A549 (cell line): ENCODE measurements around the gene TPRN. TPM values are rescaled to one million over a fixed set of nuclear protein-coding genes. Genes with fewer than 3 reads are reported as not detected.

Source experiments
- ATAC-seq, 2 experiments: fragments of 200-7000 bp in 1 of 2; fragments of >200 bp in 1 of 2; cut with Nextera tagmentation in 1 of 2; cut with Tn5 transposase in 1 of 2; 3 replicates each; pipeline versions ENCODE4 v1.8.0 to v1.9.1; 2018 to 2020; ENCODE audit warnings: mild to moderate bottlenecking in 1 of 2, moderate library complexity in 1 of 2
- CTCF ChIA-PET: fragments of 300-600 bp; sonication (Branson Sonifier 250); formaldehyde crosslinking; extraction: SDS; loops from one replicate; lab custom pipeline; 2021; ENCODE audit warnings: antibody characterized with exemption, inconsistent platforms; lab: Yijun Ruan, JAX
- POLR2A ChIA-PET: fragments of 350-600 bp; formaldehyde crosslinking; extraction: SDS; loops from one replicate; lab custom pipeline; 2021; ENCODE audit warnings: antibody characterized with exemption, inconsistent platforms; lab: Yijun Ruan, JAX
- DNase-seq, 2 experiments: peaks; one replicate each; pipeline versions ENCODE4 v3.0.0 to v3.0.0-alpha.2; 2011 to 2016; ENCODE audit warnings: low read depth in 1 of 2, low spot score in 1 of 2
- FAIRE-seq: peaks from 2 replicates; lab custom pipeline; 2011; peaks lifted over from hg19 to GRCh38; lab: Jason Lieb, UNC
- H3K27ac ChIP-seq, 2 experiments: fragments of >200 bp; sonication (Bioruptor Twin); formaldehyde crosslinking; 3 replicates each; pipeline ENCODE4 v1.5.1; 2016 to 2017
- H3K4me1 ChIP-seq: fragments of >200 bp; sonication (Bioruptor Twin); formaldehyde crosslinking; 3 replicates; pipeline ENCODE4 v1.6.1; 2016
- H3K4me2 ChIP-seq: fragments of >200 bp; sonication (Bioruptor Twin); formaldehyde crosslinking; 3 replicates; pipeline ENCODE4 v1.6.1; 2016
- H3K4me3 ChIP-seq: fragments of >200 bp; sonication (Bioruptor Twin); formaldehyde crosslinking; 3 replicates; pipeline ENCODE4 v1.5.1; 2016
- H3K9me3 ChIP-seq: fragments of >200 bp; sonication (Bioruptor Twin); formaldehyde crosslinking; 3 replicates; pipeline ENCODE4 v1.6.1; 2016
- ATOH8 ChIP-seq: fragments of 250-450 bp; sonication (Bioruptor Pico); IDR thresholded peaks from 2 replicates; pipeline ENCODE4 v1.5.0; 2020; ENCODE audit warnings: low read depth, mild to moderate bottlenecking, moderate library complexity
- BCL3 ChIP-seq: fragments of >200 bp; sonication (Bioruptor Twin); formaldehyde crosslinking; IDR thresholded peaks from 3 replicates; pipeline ENCODE4 v1.6.1; 2016
- CEBPB ChIP-seq, 2 experiments: fragments of >200 bp in 1 of 2; sonication (Bioruptor Twin) in 1 of 2; formaldehyde crosslinking in 1 of 2; IDR thresholded peaks; 2 replicates each; pipeline ENCODE4 v1.6.1; 2012 to 2016
- CHD2 ChIP-seq: fragments of 150-350 bp; IDR thresholded peaks from 2 replicates; pipeline ENCODE4 v1.6.1; 2014; ENCODE audit warnings: low read length; ENCODE audit not compliant: partially characterized antibody
- EHF ChIP-seq: fragments of 250-450 bp; sonication (Bioruptor Pico); IDR thresholded peaks from 2 replicates; pipeline ENCODE4 v1.5.0; 2020; ENCODE audit warnings: mild to moderate bottlenecking
- ELK1 ChIP-seq: fragments of 150-350 bp; IDR thresholded peaks from 2 replicates; pipeline ENCODE4 v1.6.1; 2014; ENCODE audit warnings: low read depth, mild to moderate bottlenecking, low read length
- HDAC2 ChIP-seq: fragments of 200-600 bp; sonication (generic); IDR thresholded peaks from 2 replicates; pipeline ENCODE4 v1.6.1; 2016
- HEYL ChIP-seq: fragments of 250-450 bp; sonication (Bioruptor Pico); IDR thresholded peaks from 2 replicates; pipeline ENCODE4 v1.8.0; 2021; ENCODE audit warnings: mild to moderate bottlenecking, moderate library complexity
- JUNB ChIP-seq: fragments of >200 bp; sonication (Bioruptor Twin); formaldehyde crosslinking; IDR thresholded peaks from 2 replicates; pipeline ENCODE4 v1.6.1; 2016
- KDM5A ChIP-seq: fragments of 200-600 bp; sonication (generic); IDR thresholded peaks from 2 replicates; pipeline ENCODE4 v1.6.1; 2016; ENCODE audit warnings: antibody characterized with exemption, mild to moderate bottlenecking
- MAX ChIP-seq: IDR thresholded peaks from 2 replicates; pipeline ENCODE4 v1.6.1; 2012
- PBX3 ChIP-seq: IDR thresholded peaks from 2 replicates; pipeline ENCODE4 v1.6.1; 2012
- PHF8 ChIP-seq: fragments of 200-600 bp; sonication (generic); IDR thresholded peaks from 2 replicates; pipeline ENCODE4 v1.6.1; 2016; ENCODE audit warnings: low read depth, mild to moderate bottlenecking, antibody characterized with exemption, moderate library complexity, borderline replicate concordance
- POLR2A ChIP-seq: IDR thresholded peaks from 2 replicates; pipeline ENCODE4 v1.6.1; 2012; ENCODE audit warnings: mild to moderate bottlenecking, low read length
- SREBF2 ChIP-seq: fragments of 450-650 bp; IDR thresholded peaks from 2 replicates; pipeline ENCODE4 v1.6.1; 2014; ENCODE audit warnings: mild to moderate bottlenecking, moderate library complexity
- TFCP2L1 ChIP-seq: fragments of 250-450 bp; sonication (Bioruptor Pico); IDR thresholded peaks from 2 replicates; pipeline ENCODE4 v1.5.0; 2021; ENCODE audit warnings: mild to moderate bottlenecking
- ZFP36 ChIP-seq: fragments of 450-650 bp; IDR thresholded peaks from 2 replicates; pipeline ENCODE4 v1.6.1; 2014; ENCODE audit warnings: borderline replicate concordance; ENCODE audit not compliant: partially characterized antibody
- ZNF302 ChIP-seq: fragments of 250-450 bp; sonication (Bioruptor Pico); IDR thresholded peaks from 2 replicates; pipeline ENCODE4 v1.9.0; 2021; ENCODE audit warnings: inconsistent platforms, mild to moderate bottlenecking, moderate library complexity
- WGBS: methylation state at CpG from one replicate; pipeline ENCODE4 v1.1.6; 2017; ENCODE audit errors: missing lambda C conversion rate; 5-methylcytosine and 5-hydroxymethylcytosine counted together
- polyA plus RNA-seq, 4 experiments: library from polyadenylated mRNA; depleted of rRNA in 3 of 4; stranded (reverse); fragments of >200 nt; fragmentation: RNase III in 1 of 4; extraction: RNeasy Plus Mini Kit Qiagen cat#74134 plus additional on column Dnase treatment in 1 of 4; gene quantifications; 2 replicates in 3 of 4; 3 replicates in 1 of 4; pipeline ENCODE4 v1.2.3, GENCODE V29; 2011 to 2017

Gene TPRN
- polyA plus RNA-seq, 2 of the 4 experiments (the other 2 are of a cell fraction): 2.1 to 6.5 TPM

GRCh38 chr9:137188086-137188489, 12.5 kb downstream of the TPRN start:
- Histone ChIP-seq H3K4me3 (peak overlapping the region; percentile 92), H3K4me1 (peaks cover 23% of the 10 kb centered on the region), H3K4me2 (peak overlapping the region; percentile 99), H3K27ac (peak overlapping the region; percentile 97), H3K9me3 (no peaks in the 10 kb centered on the region)
- TF ChIP-seq PHF8: peak; percentile 52
- no peak for TF ChIP-seq ATOH8 (CRISPR knock-in tag)
- TF ChIP-seq KDM5A: peak; percentile 95; the same call in 1 of the 2 replicates
- no peak for DNase-seq
- peak; percentile 4 to 33; a peak in 3 of 6 replicates for ATAC-seq
- 2% methylated on average over 22 of the region's 31 CpGs for WGBS
- no peak for FAIRE-seq
- ChIA-PET CTCF (interaction anchor here (0.9 to 11.5 kb wide), 12 partner anchors 11 to 158 kb away, joined by 3 to 156 read pairs (median 10); partner anchors contain the start of genes CYSRT1, LRRC26, RNF208 and RNF224), POLR2A (interaction anchor here (0.9 to 3.4 kb wide), 13 partner anchors 11 to 60 kb away, joined by 3 to 38 read pairs (median 8); partner anchors contain the start of genes CYSRT1, LRRC26, RNF208 and RNF224)

GRCh38 chr9:137187386-137187785, 13.2 kb downstream of the TPRN start:
- TF ChIP-seq ZFP36 (no peak), TFCP2L1 (CRISPR knock-in tag) (no peak), ATOH8 (CRISPR knock-in tag) (no peak)
- no peak for FAIRE-seq

GRCh38 chr9:137186385-137186784, 14.2 kb downstream of the TPRN start:
- ATAC-seq (no peak), DNase-seq (no peak), FAIRE-seq (no peak)
- no peak for TF ChIP-seq ZNF302 (CRISPR knock-in tag)
- TF ChIP-seq CEBPB (IDR thresholded peaks at IDR 0.05): no peak
- TF ChIP-seq POLR2A: no peak
- no peak for TF ChIP-seq CHD2
- no peak for TF ChIP-seq MAX
- no peak for TF ChIP-seq BCL3
- TF ChIP-seq EHF (CRISPR knock-in tag): no peak
- TF ChIP-seq SREBF2: no peak
- no peak for TF ChIP-seq PBX3
- no peak for TF ChIP-seq ELK1
- no peak for TF ChIP-seq HEYL (CRISPR knock-in tag)
- no peak for TF ChIP-seq HDAC2
- TF ChIP-seq JUNB: no peak
- no peak overlapping the region for H3K27ac ChIP-seq
- peak overlapping the region; percentile 99 for H3K4me2 ChIP-seq
- peaks cover 23% of the 10 kb centered on the region for H3K4me1 ChIP-seq
- H3K9me3 ChIP-seq: no peaks in the 10 kb centered on the region
- CTCF ChIA-PET: interaction anchor here (11.5 kb wide), 1 partner anchor 13 kb away, joined by 156 read pairs; the partner anchor contains the start of genes LRRC26 and TMEM210
- 65% methylated on average over 4 of the region's 6 CpGs for WGBS
- no peak overlapping the region for H3K4me3 ChIP-seq
- POLR2A ChIA-PET: interaction anchor here (2.0 kb wide), 1 partner anchor 54 kb away, joined by 4 read pairs; no protein-coding TSS in a partner anchor

More at GRCh38 chr9:137187386-137187785, 13.2 kb downstream of the TPRN start:
- no peaks in the 10 kb centered on the region for H3K9me3 ChIP-seq
- ATAC-seq: no peak
- H3K4me2 ChIP-seq: peak overlapping the region; percentile 99
- ChIA-PET CTCF (interaction anchor here (0.9 to 11.5 kb wide), 6 partner anchors 14 to 158 kb away, joined by 3 to 156 read pairs (median 11); partner anchors contain the start of genes CYSRT1, LRRC26, RNF208 and RNF224), POLR2A (interaction anchor here (0.7 to 2.2 kb wide), 7 partner anchors 11 to 60 kb away, joined by 3 to 20 read pairs (median 4); partner anchors contain the start of gene LRRC26)
- H3K4me3 ChIP-seq: peak overlapping the region; percentile 92
- peaks cover 23% of the 10 kb centered on the region for H3K4me1 ChIP-seq
- DNase-seq: no peak
- H3K27ac ChIP-seq: peak overlapping the region in 1 of 2 experiments; percentile 97; a peak in 4 of 6 replicates
- 64% methylated on average over 15 of the region's 15 CpGs for WGBS
